ENCODE measurements around the gene APBB3.
A peak's percentile ranks its signal among the peaks of the same experiment; 100 is the strongest.

Gene APBB3

DNA sequence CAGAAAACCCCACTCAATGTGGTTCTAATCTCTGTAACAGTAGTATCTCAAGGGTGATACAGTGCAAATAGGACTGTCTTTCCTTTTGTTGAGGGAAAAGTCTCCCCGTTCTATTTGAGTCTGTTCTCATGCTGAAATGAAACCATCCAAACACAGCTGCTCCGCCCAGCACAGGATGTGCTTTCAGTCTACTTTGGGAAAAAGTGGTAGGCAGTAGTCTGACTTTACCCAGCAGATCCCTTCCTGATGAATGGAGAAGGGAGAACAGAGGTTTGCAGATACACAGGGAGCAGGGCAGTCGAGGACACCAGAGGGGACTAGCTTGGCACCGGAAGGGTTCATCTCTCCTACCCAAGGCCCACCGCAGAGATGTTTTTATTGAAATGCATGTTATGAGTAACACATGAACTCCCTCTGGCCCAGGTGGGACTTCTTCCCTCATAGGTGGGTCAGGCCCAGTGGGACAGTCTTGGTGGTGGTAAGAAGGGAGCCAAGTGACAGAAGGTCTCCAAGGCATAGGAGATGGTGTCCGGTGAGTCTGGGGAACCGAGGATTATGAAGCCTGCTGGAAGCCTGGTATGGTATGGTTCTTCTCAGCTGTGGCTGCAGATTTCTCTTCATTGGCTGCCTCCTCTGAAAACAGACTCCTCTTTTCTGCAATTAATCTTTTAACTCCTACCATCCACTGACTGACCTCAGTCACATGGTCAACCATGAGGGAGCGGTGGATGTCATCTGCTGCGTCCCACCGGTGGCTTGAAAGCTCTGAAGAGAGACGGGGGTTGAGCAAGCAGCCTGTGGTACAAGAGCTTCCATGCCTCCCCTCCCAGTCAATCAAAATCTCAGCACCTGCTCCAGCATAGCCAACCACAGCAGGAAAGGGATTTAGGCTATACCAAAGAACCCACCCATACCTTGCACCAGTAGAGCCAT lies 14.0 kb downstream of the APBB3 start:
- no peak for DNase-seq

DNA sequence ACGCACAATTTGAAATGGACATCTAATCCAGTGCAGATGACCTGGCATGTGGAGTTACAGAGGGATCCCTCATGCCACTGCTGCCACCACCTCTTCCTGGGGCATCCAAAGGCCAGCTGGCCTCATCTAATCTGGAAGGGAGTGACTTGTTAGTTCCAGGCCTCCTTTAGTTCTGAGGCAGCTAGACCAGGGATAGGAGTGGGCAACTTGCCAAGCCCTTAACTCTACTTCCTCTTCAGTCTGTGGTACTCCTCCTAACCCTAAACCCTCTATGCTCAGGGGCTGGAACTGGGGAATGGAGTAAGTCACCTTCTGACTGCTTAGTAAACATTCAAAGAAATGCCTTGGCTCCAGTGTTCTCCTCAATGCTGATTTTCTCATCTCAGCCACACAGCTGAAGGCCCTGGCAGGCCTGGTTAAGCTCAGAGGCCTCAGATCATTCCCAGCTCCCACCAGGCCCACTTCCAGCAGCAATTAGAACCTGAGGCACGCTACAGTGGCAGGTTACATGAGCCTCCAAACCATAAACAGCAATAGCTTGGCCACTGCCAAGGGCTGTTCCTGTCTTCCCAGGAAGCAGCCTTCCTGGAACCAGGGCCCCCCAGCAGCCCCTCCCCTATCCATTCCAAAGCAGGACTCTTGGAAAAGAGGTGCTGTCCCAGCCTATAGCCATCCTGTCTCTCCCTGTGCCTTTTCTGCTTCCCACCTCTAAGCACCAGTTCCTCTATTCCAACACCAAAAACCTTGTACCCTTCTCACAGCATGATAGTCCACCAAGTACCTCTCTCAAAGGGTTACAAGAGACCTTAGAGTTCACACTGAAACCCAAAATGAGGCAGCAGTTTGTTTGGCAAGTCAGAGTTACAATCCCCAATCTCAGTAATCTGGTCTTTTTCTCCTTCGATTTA lies 14.9 kb downstream of the APBB3 start:
- no peak for DNase-seq

DNA sequence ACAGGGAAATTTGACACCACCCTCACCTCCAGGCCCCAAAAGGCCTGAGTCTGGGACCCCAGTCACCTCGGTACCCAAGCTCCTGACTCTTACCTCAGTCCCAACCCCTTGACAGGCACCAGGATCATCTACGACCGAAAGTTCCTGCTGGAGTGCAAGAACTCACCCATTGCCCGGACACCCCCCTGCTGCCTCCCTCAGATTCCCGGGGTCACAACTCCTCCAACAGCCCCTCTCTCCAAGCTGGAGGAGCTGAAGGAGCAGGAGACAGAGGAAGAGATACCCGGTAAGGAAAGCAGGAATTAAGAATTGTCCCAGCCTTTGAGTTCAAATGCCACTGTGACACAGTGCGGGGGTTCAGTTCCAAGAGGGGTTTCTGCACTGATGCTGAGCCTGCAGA lies 15.6 kb downstream of the APBB3 start:
- no peak for DNase-seq

- no peak for DNase-seq
These were observed 16.1 kb downstream of the APBB3 start for GRCh38 chr5:140548300-140548688.

- peak; percentile 99 for DNase-seq
These were observed 16.7 kb downstream of the APBB3 start, which contains the start of gene EIF4EBP3 for GRCh38 chr5:140547508-140548299. TSS of gene EIF4EBP3 (plus strand) at chr5:140547662. CDS start at chr5:140547738, 76 bp downstream.

DNA sequence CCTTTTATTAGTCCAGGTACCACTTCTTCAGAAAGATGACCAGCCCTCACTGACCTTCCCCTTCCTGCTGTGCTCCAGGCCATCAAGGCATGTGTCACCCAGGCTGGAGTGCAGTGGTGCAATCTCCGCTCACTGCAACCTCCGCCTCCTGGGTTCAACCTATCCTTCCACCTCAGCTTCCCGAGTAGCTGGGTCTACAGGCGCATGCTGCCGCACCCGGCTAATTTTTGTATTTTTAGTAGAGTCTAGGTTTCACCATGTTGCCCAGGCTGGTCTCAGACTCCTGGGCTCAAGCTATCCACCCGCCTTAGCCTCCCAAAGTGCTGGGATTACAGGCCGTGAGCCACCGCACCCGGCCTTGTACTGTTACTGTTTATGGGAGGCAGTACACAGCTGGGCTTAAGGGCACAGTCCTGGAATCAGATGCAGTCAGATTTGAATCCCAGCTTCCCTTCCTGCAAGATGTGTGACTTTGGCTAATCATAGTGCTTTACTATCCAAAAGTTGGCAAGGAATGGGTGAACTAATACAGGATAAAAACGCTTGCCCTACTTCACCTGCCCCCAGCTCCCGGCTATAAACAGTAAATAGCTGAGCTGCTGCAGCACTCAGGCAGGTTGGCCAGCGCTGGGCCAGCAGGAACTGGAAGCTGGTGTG lies 17.4 kb downstream of the APBB3 start:
- DNase-seq = peak; percentile 67

GRCh38 chr5:140545606-140546005 lies 18.8 kb downstream of the APBB3 start:
- DNase-seq = no peak

GRCh38 chr5:140544986-140545385 lies 19.4 kb downstream of the APBB3 start:
- no peak for DNase-seq

DNA sequence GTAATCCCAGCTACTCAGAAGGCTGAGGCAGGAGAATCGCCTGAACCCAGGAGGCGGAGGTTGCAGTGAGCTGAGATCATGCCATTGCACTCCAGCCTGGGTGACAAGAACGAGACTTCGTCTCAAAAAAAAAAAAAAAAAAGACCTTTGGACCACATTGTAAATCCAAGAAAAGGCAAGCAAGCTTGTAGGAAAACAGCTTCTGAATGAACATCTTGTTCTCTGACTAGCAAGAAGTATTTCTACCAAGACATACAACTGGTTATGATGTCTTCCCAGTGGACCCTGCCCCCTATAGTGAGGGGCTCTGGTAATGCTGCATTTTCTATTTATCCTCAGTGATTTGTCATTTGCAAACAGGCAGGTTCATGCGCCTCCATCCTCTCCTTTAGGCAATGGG lies 21.4 kb downstream of the APBB3 start:
- DNase-seq = no peak

DNA sequence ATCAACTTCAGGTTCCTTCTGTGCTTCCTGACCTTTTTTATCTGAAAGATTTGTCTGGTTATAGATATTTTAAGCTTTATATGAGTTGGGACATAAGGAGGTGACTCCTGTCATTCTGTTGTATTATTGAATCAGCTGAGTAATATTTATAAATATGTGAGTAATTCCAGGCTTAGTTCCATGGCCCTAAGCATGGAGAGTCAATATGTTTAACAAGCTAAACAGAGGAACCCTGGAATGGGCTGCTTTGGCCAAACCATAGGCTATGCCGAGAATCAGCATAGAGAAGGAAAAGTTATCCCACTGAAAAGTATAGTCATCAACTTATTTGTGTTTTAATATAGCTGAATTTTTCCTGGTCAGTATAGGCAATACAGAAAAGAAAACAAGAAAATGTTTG lies 24.2 kb downstream of the APBB3 start:
- no peak for DNase-seq

DNA sequence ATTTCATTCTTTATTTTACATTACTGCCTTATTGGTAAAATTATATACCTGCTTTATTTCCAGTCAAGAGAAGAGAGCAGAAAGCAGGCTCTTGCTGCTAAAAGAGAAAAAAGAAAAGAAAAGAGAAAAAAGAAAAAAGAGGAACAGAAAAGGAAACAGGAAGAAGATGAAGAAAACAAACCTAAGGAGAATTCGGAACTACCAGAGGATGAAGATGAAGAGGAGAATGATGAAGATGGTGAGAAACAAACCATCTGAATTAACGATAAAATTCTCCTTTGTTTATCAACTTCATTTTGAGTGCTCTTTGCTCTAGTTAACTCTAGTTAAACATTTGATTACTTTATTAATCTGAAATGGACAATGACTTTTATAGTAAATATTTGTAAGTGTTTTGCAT lies 40.4 kb downstream of the APBB3 start:
- DNase-seq = no peak

GRCh38 chr5:140513124-140513523 lies 51.3 kb downstream of the APBB3 start:
- no peak for DNase-seq

GRCh38 chr5:140509898-140510297 lies 54.5 kb downstream of the APBB3 start:
- no peak for DNase-seq

Measured in islet precursor cell (in vitro differentiated cells).